Mesendoderm (in vitro differentiated cells): Measurements from ENCODE around the gene APOA1. TPM values are rescaled to one million over a fixed set of nuclear protein-coding genes. Genes with fewer than 3 reads are reported as not detected.

Experiments used
- DNase-seq: peaks from one replicate; pipeline ENCODE4 v3.0.0; 2013
- H2AK5ac ChIP-seq: 2 replicates; pipeline ENCODE4 v1.6.1; 2013; ENCODE audit warnings: low read length, inconsistent platforms
- H2BK120ac ChIP-seq: 2 replicates; pipeline ENCODE4 v1.6.1; 2013; ENCODE audit warnings: low read depth, mild to moderate bottlenecking, low read length, moderate library complexity, mixed read lengths
- H2BK15ac ChIP-seq: replicated peaks from 2 replicates; pipeline ENCODE4 v1.6.1; 2013; ENCODE audit warnings: low read depth, mild to moderate bottlenecking, moderate library complexity
- H2BK5ac ChIP-seq: 2 replicates; pipeline ENCODE4 v1.6.1; 2013; ENCODE audit warnings: low read length, inconsistent platforms
- H3K18ac ChIP-seq: 2 replicates; pipeline ENCODE4 v1.6.1; 2013; ENCODE audit warnings: mild to moderate bottlenecking, low read length, mixed read lengths
- H3K23ac ChIP-seq: one replicate; pipeline ENCODE4 v1.6.1; 2013; ENCODE audit warnings: low read length
- H3K27ac ChIP-seq: 2 replicates; pipeline ENCODE4 v1.5.1; 2013; ENCODE audit warnings: low read depth, mild to moderate bottlenecking, inconsistent platforms, low read length, moderate library complexity
- H3K27me3 ChIP-seq: 2 replicates; pipeline ENCODE4 v1.6.1; 2013; ENCODE audit warnings: low read length, control low read depth, mild to moderate bottlenecking, inconsistent platforms; ENCODE audit not compliant: insufficient read depth, poor library complexity
- H3K36me3 ChIP-seq: 2 replicates; pipeline ENCODE4 v1.6.1; 2013; ENCODE audit warnings: low read length, inconsistent platforms; ENCODE audit not compliant: control insufficient read depth, insufficient read depth
- H3K4ac ChIP-seq: one replicate; pipeline ENCODE4 v1.6.1; 2013; ENCODE audit warnings: low read depth, mild to moderate bottlenecking, low read length, moderate library complexity
- H3K4me1 ChIP-seq: 2 replicates; pipeline ENCODE4 v1.6.1; 2013; ENCODE audit warnings: low read depth, low read length, inconsistent platforms; ENCODE audit not compliant: control insufficient read depth
- H3K4me2 ChIP-seq: 2 replicates; pipeline ENCODE4 v1.6.1; 2013; ENCODE audit warnings: low read length
- H3K4me3 ChIP-seq: 2 replicates; pipeline ENCODE4 v1.5.1; 2013; ENCODE audit warnings: mild to moderate bottlenecking, low read length
- H3K56ac ChIP-seq: one replicate; pipeline ENCODE4 v1.6.1; 2013; ENCODE audit warnings: low read length
- H3K79me1 ChIP-seq: 2 replicates; pipeline ENCODE4 v1.6.1; 2013; ENCODE audit warnings: low read length, inconsistent platforms
- H3K79me2 ChIP-seq: 2 replicates; pipeline ENCODE4 v1.6.1; 2013; ENCODE audit warnings: mild to moderate bottlenecking, low read length; ENCODE audit not compliant: control insufficient read depth, insufficient read depth
- H3K9ac ChIP-seq: 2 replicates; pipeline ENCODE4 v1.6.1; 2013; ENCODE audit warnings: low read length, inconsistent platforms
- H4K5ac ChIP-seq: one replicate; pipeline ENCODE4 v1.6.1; 2013; ENCODE audit warnings: low read length
- H4K8ac ChIP-seq: one replicate; pipeline ENCODE4 v1.6.1; 2013; ENCODE audit warnings: low read depth, mild to moderate bottlenecking, control low read depth, low read length, moderate library complexity
- WGBS: extraction: QIAGEN DNeasy Blood & Tissue Kit; methylation state at CpG from one replicate; pipeline ENCODE4 v1.1.7; 2013; ENCODE audit warnings: low lambda C conversion rate, missing lambda C conversion rate; ENCODE audit not compliant: insufficient coverage; ENCODE audit errors: extremely low coverage; 5-methylcytosine and 5-hydroxymethylcytosine counted together
- polyA plus RNA-seq, 2 experiments: library from polyadenylated mRNA; stranded (reverse); fragments of 200-250 nt; gene quantifications; one replicate each; pipeline ENCODE4 v1.2.3, GENCODE V29; 2013

APOA1 gene
- polyA plus RNA-seq (2013, experiment 1 of 2) = 0.39 TPM
- 0.31 TPM for polyA plus RNA-seq (2013, experiment 2 of 2)

- Histone ChIP-seq H3K36me3 (no peaks in the 10 kb centered on the region), H3K4me2 (no peak within 1 kb of the TSS), H4K8ac (no peak within 1 kb of the TSS), H3K56ac (peak within 1 kb of the TSS; percentile 68), H3K27me3 (no peaks in the 10 kb centered on the region), H3K79me1 (no peaks in the 10 kb centered on the region), H2AK5ac (peak within 1 kb of the TSS; percentile 93), H3K18ac (peak within 1 kb of the TSS; percentile 42), H3K4ac (peak within 1 kb of the TSS; percentile 38), H2BK15ac (no peak within 1 kb of the TSS), H3K9ac (peak within 1 kb of the TSS; percentile 25), H3K79me2 (no peaks in the 10 kb centered on the region), H2BK120ac (no peak within 1 kb of the TSS), H3K23ac (peak within 1 kb of the TSS; percentile 16), H3K4me3 (no peak within 1 kb of the TSS), H4K5ac (no peak within 1 kb of the TSS), H2BK5ac (no peak within 1 kb of the TSS), H3K4me1 (peaks cover 8% of the 10 kb centered on the region), H3K27ac (no peak within 1 kb of the TSS)
- peak; percentile 83 for DNase-seq
- no CpG with 5 or more reads among the region's 19 CpGs for WGBS
Observed at GRCh38 chr11:116837231-116838091, at the start of gene APOA1. TSS of gene APOA1 (minus strand) at chr11:116837622. CDS start at chr11:116837387, 235 bp downstream.

- Histone ChIP-seq H4K8ac (no peak overlapping the region), H3K9ac (no peak overlapping the region), H3K56ac (no peak overlapping the region), H3K4me1 (no peaks in the 10 kb centered on the region), H3K79me1 (no peaks in the 10 kb centered on the region), H3K27ac (no peak overlapping the region), H3K36me3 (no peaks in the 10 kb centered on the region), H3K4me3 (no peak overlapping the region), H2AK5ac (no peak overlapping the region), H2BK15ac (no peak overlapping the region), H4K5ac (no peak overlapping the region), H3K27me3 (no peaks in the 10 kb centered on the region), H3K4ac (no peak overlapping the region), H2BK120ac (no peak overlapping the region), H3K4me2 (no peak overlapping the region), H3K18ac (no peak overlapping the region), H3K79me2 (no peaks in the 10 kb centered on the region), H3K23ac (no peak overlapping the region), H2BK5ac (no peak overlapping the region)
- WGBS = no CpG with 5 or more reads among the region's 5 CpGs
- no peak for DNase-seq
Observed at GRCh38 chr11:116885951-116886655, 48.7 kb upstream of the APOA1 start.

- Histone ChIP-seq H3K18ac (no peak overlapping the region), H3K9ac (no peak overlapping the region), H2BK15ac (no peak overlapping the region), H3K79me1 (no peaks in the 10 kb centered on the region), H3K27me3 (no peaks in the 10 kb centered on the region), H3K56ac (no peak overlapping the region), H3K4me1 (no peaks in the 10 kb centered on the region), H3K36me3 (no peaks in the 10 kb centered on the region), H4K8ac (no peak overlapping the region), H2BK5ac (no peak overlapping the region), H3K79me2 (no peaks in the 10 kb centered on the region), H3K4ac (no peak overlapping the region), H2BK120ac (no peak overlapping the region), H3K27ac (no peak overlapping the region), H4K5ac (no peak overlapping the region), H3K23ac (no peak overlapping the region), H3K4me3 (no peak overlapping the region), H3K4me2 (no peak overlapping the region), H2AK5ac (no peak overlapping the region)
- no peak for DNase-seq
Observed at GRCh38 chr11:116882386-116882785, 45.0 kb upstream of the APOA1 start.

GRCh38 chr11:116881143-116881542 is 43.7 kb upstream of the APOA1 start:
- H2AK5ac ChIP-seq = no peak overlapping the region

DNA sequence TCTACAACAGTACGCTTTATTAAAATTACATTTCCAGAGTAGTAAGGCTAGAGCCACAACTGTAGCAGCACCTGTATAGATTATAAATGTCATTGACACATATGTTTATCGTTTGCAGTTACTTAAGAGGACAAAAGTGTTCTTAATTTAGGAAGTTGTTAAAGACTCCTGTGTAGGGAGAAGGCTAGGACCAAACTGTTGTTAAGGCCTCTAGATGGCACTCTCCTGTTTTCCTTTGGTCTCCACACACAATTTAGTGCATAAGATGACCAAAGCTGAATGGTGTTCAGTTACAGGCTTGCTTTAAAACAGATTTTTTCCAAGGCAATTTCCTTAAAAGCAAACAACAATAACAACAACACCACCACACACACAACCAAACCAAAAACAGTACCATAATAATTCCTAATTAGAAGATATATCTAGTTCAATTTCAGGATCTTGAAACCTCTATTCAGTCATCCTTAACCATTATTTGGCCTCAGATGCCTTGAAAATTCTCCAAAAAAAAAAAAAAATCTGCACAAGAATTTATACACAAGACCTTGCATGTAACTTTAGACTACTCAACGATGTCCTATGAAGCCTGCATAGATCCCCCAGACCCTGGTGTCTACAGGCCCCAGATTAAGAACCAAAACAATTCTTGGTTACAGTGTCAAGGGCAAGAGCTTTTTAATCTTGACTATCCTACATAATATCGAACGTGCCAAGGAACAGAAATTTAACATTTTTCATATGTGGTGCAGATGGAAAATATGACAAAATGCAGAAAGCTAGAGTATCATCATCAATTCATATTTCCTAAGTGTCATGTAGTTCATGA is 42.6 kb upstream of the APOA1 start:
- Histone ChIP-seq H4K5ac (no peak overlapping the region), H3K79me1 (no peaks in the 10 kb centered on the region), H3K27me3 (no peaks in the 10 kb centered on the region), H3K4me2 (no peak overlapping the region), H2BK5ac (no peak overlapping the region), H4K8ac (no peak overlapping the region), H3K4me3 (no peak overlapping the region), H3K18ac (no peak overlapping the region), H3K36me3 (no peaks in the 10 kb centered on the region), H2BK15ac (no peak overlapping the region), H3K9ac (no peak overlapping the region), H2BK120ac (no peak overlapping the region), H2AK5ac (no peak overlapping the region), H3K27ac (no peak overlapping the region), H3K79me2 (no peaks in the 10 kb centered on the region), H3K4me1 (no peaks in the 10 kb centered on the region), H3K56ac (no peak overlapping the region), H3K23ac (no peak overlapping the region), H3K4ac (no peak overlapping the region)
- no CpG with 5 or more reads among the region's 5 CpGs for WGBS
- peak; percentile 78 for DNase-seq

More at GRCh38 chr11:116881143-116881542, 43.7 kb upstream of the APOA1 start:
- Histone ChIP-seq H3K18ac (no peak overlapping the region), H3K79me1 (no peaks in the 10 kb centered on the region), H4K8ac (no peak overlapping the region), H3K23ac (no peak overlapping the region), H3K27ac (no peak overlapping the region), H2BK120ac (no peak overlapping the region), H3K56ac (no peak overlapping the region), H3K36me3 (no peaks in the 10 kb centered on the region), H3K27me3 (no peaks in the 10 kb centered on the region), H3K4me2 (no peak overlapping the region), H3K4me1 (no peaks in the 10 kb centered on the region), H3K4ac (no peak overlapping the region), H3K79me2 (no peaks in the 10 kb centered on the region), H2BK5ac (no peak overlapping the region), H4K5ac (no peak overlapping the region), H2BK15ac (no peak overlapping the region), H3K4me3 (no peak overlapping the region), H3K9ac (no peak overlapping the region)
- no peak for DNase-seq
- no CpG with 5 or more reads among the region's 6 CpGs for WGBS
